ENCODE data around the gene ATP1A4.

DNA sequence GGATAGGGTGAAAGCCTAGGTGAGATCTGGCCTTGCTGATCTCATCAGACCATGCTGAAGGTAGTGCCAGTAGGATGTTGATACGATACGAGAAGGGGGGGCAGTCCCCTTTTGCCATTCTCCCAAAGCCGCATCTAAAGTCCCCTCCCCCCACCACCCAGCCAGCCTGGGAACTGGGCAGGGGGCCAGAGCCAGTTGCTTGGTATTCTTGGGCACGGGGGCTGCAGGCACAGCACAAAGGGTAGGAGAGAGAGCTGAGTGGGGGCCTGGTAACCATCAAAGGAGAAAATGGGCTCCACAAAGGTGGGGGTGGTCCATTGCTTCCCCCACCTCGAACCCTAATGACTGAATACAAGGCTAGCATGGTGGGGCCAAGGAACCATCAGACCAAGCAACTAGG, 59.2 kb downstream of the ATP1A4 start:
- no peak for TF ChIP-seq EZH2 (IDR thresholded peaks at IDR 0.05; ENCODE audit: insufficient read depth, low read length)
- TF ChIP-seq, protein P1, sequence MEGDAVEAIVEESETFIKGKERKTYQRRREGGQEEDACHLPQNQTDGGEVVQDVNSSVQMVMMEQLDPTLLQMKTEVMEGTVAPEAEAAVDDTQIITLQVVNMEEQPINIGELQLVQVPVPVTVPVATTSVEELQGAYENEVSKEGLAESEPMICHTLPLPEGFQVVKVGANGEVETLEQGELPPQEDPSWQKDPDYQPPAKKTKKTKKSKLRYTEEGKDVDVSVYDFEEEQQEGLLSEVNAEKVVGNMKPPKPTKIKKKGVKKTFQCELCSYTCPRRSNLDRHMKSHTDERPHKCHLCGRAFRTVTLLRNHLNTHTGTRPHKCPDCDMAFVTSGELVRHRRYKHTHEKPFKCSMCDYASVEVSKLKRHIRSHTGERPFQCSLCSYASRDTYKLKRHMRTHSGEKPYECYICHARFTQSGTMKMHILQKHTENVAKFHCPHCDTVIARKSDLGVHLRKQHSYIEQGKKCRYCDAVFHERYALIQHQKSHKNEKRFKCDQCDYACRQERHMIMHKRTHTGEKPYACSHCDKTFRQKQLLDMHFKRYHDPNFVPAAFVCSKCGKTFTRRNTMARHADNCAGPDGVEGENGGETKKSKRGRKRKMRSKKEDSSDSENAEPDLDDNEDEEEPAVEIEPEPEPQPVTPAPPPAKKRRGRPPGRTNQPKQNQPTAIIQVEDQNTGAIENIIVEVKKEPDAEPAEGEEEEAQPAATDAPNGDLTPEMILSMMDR (IDR thresholded peaks at IDR 0.05; ENCODE audit: insufficient read depth, low read depth, low read length): no peak
